Upper lobe of left lung (tissue), 4 donors: Measurements from ENCODE around the gene CALY.

Experiments used
- CTCF ChIP-seq, 6 experiments: fragments of 450-650 bp in 4 of 6; fragments of 200-600 bp in 2 of 6; sonication (generic) in 2 of 6; IDR thresholded peaks; one replicate each; pipeline ENCODE4 v1.5.1; 2016 to 2019; ENCODE audit warnings: antibody characterized with exemption in 6 of 6
- EP300 ChIP-seq, 4 donors: sonication (generic); formaldehyde crosslinking; IDR thresholded peaks; one replicate each; pipeline ENCODE4 v1.5.1; 2017; ENCODE audit warnings: antibody characterized with exemption in 4 of 4, control low read depth in 2 of 4
- POLR2A ChIP-seq, 4 donors: fragments of 450-650 bp; IDR thresholded peaks; one replicate each; pipeline ENCODE4 v1.5.1; 2016 to 2017; ENCODE audit warnings: antibody characterized with exemption in 4 of 4, mild to moderate bottlenecking in 2 of 4
- POLR2AphosphoS5 ChIP-seq, 2 donors: sonication (generic); formaldehyde crosslinking; IDR thresholded peaks; one replicate each; pipeline ENCODE4 v1.5.1; 2017; ENCODE audit warnings: antibody characterized with exemption in 2 of 2

- no peak for TF ChIP-seq POLR2A (IDR thresholded peaks at IDR 0.05)
- TF ChIP-seq CTCF (IDR thresholded peaks at IDR 0.05): no peak
- no peak for TF ChIP-seq POLR2AphosphoS5 (IDR thresholded peaks at IDR 0.05)
- TF ChIP-seq EP300 (IDR thresholded peaks at IDR 0.05): no peak
Observed at GRCh38 chr10:133287832-133288500, 48.7 kb downstream of the CALY start.
